Camera-type eye (tissue), 1 donor: ENCODE measurements around the gene HOPX. TPM values are rescaled to one million over a fixed set of nuclear protein-coding genes. Genes with fewer than 3 reads are reported as not detected.

ENCODE experiments used
- total RNA-seq: library from RNA; depleted of rRNA; stranded (reverse); fragments of >200 nt; gene quantifications from one replicate; pipeline ENCODE4 v1.2.3, GENCODE V29; 2014

The HOPX gene
- 26.4 TPM for total RNA-seq

GRCh38 chr4:56681158-56681852 is at the start of gene HOPX:
Gene HOPX (minus strand): TSS chr4:56681296. CDS start chr4:56657816, 23,480 bp downstream.

Other genes starting within 250 kb of the HOPX start
- gene PPAT, start 245.7 kb downstream of the HOPX start, total RNA-seq = 17.5 TPM
- gene PAICS, start 245.0 kb downstream of the HOPX start, total RNA-seq = 51.0 TPM
- 95.1 TPM for gene SRP72, start 213.7 kb downstream of the HOPX start, total RNA-seq
- gene ARL9, start 175.5 kb downstream of the HOPX start, total RNA-seq = 0.99 TPM
- not detected for gene SPINK2, start 140.4 kb upstream of the HOPX start, total RNA-seq
- 53.6 TPM for gene REST, start 226.6 kb upstream of the HOPX start, total RNA-seq